ENCODE data around the gene SLC27A4. TPM values are rescaled to one million over a fixed set of nuclear protein-coding genes. Genes with fewer than 3 reads are reported as not detected.
A peak's percentile ranks its signal among the peaks of the same experiment; 100 is the strongest.

The SLC27A4 gene
- total RNA-seq, 2 experiments from 2014 or later: 14.2 to 16.0 TPM

DNA sequence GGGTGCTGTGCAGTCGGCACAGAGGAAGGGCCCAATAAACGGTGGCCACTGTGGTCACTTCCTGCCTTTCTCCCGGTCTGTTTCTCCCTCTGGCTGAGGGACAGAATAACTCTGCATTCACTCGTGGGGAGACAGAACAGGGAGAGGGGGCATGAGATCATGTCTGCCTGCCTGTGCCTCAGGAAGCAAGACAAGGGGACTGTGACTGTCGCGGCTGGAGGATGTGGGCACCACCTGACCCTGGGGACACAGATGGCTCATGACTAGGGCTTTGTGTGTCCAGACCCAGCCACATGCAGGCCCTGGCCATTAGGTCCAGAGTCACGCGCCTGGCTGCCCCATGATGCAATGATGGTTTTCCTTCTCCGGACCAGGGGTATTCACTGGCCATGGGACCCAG, 23.9 kb upstream of the SLC27A4 start:
- no peaks in the 10 kb centered on the region for H3K9me2 ChIP-seq (ENCODE audit: insufficient read depth, low read length)
- BruUV-seq (replicated peaks): no TSS peak
- intact Hi-C loops (cut with micrococcal nuclease; ENCODE audit: unreplicated experiment): no loop called here
- no peak overlapping the region for H3K4me3 ChIP-seq (ENCODE audit: low read depth, low read length, poor library complexity, severe bottlenecking)
- H3K27ac ChIP-seq (ENCODE audit: low read depth, low read length, poor library complexity, severe bottlenecking): no peak overlapping the region
- no peaks in the 10 kb centered on the region for H3K9me3 ChIP-seq (ENCODE audit: low read length)
- H3K79me2 ChIP-seq (ENCODE audit: insufficient read depth, low read depth, low read length): peaks cover 5% of the 10 kb centered on the region; the same call in 1 of the 2 replicates
- peaks cover 4% of the 10 kb centered on the region for H3K4me1 ChIP-seq (ENCODE audit: insufficient read depth, low read length, poor library complexity, severe bottlenecking)
- no peak overlapping the region for H2AFZ ChIP-seq (ENCODE audit: low read length)
- no peaks in the 10 kb centered on the region for H4K20me1 ChIP-seq (ENCODE audit: insufficient read depth, low read length)
- no peak for DNase-seq (ENCODE audit: low spot score)
- CTCF ChIA-PET (ENCODE audit: unreplicated experiment): no interaction called here
- POLR2A ChIA-PET: no interaction called here
- TF ChIP-seq, protein P1, sequence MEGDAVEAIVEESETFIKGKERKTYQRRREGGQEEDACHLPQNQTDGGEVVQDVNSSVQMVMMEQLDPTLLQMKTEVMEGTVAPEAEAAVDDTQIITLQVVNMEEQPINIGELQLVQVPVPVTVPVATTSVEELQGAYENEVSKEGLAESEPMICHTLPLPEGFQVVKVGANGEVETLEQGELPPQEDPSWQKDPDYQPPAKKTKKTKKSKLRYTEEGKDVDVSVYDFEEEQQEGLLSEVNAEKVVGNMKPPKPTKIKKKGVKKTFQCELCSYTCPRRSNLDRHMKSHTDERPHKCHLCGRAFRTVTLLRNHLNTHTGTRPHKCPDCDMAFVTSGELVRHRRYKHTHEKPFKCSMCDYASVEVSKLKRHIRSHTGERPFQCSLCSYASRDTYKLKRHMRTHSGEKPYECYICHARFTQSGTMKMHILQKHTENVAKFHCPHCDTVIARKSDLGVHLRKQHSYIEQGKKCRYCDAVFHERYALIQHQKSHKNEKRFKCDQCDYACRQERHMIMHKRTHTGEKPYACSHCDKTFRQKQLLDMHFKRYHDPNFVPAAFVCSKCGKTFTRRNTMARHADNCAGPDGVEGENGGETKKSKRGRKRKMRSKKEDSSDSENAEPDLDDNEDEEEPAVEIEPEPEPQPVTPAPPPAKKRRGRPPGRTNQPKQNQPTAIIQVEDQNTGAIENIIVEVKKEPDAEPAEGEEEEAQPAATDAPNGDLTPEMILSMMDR (conservative IDR thresholded peaks at IDR 0.05; ENCODE audit: low read length): no peak
- TF ChIP-seq EZH2phosphoT487 (IDR thresholded peaks at IDR 0.05; ENCODE audit: borderline replicate concordance, low read depth, low read length): no peak
- peaks cover 52% of the 10 kb centered on the region for H3K36me3 ChIP-seq (ENCODE audit: insufficient read depth, low read length)
- H3K4me2 ChIP-seq (ENCODE audit: low read length): no peak overlapping the region

DNA sequence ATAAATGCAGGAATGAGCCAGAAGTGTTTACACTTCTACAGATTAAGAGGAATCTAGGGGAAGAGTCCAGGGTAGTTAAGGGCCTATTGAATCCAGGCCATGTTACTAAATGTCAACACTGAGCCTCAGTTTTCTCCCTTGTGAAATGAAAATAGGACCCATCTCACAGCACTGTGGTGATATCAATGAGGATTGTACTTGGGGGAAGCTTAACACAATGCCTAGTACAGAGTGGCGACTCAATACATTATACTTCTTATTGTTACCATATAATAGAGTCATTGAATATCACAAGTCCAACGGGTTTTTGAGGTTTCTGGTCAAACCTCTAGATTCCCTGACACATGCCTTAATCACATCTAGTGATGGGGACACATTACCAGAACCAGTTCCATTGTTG, 22.7 kb upstream of the SLC27A4 start:
- Histone ChIP-seq H3K4me3 (ENCODE audit: low read depth, low read length, poor library complexity, severe bottlenecking) (no peak overlapping the region), H3K27ac (ENCODE audit: low read depth, low read length, poor library complexity, severe bottlenecking) (no peak overlapping the region), H3K4me1 (ENCODE audit: insufficient read depth, low read length, poor library complexity, severe bottlenecking) (peaks cover 8% of the 10 kb centered on the region), H2AFZ (ENCODE audit: low read length) (no peak overlapping the region), H3K79me2 (ENCODE audit: insufficient read depth, low read depth, low read length) (peaks cover 14% of the 10 kb centered on the region), H4K20me1 (ENCODE audit: insufficient read depth, low read length) (no peaks in the 10 kb centered on the region), H3K9me3 (ENCODE audit: low read length) (no peaks in the 10 kb centered on the region), H3K9me2 (ENCODE audit: insufficient read depth, low read length) (no peaks in the 10 kb centered on the region), H3K36me3 (ENCODE audit: insufficient read depth, low read length) (peaks cover 49% of the 10 kb centered on the region), H3K4me2 (ENCODE audit: low read length) (no peak overlapping the region)
- BruUV-seq (replicated peaks): no TSS peak
- TF ChIP-seq EZH2phosphoT487 (IDR thresholded peaks at IDR 0.05; ENCODE audit: borderline replicate concordance, low read depth, low read length): no peak
- TF ChIP-seq, protein P1 (conservative IDR thresholded peaks at IDR 0.05; ENCODE audit: low read length): no peak
- DNase-seq (ENCODE audit: low spot score): no peak
- intact Hi-C loops (cut with micrococcal nuclease; ENCODE audit: unreplicated experiment): no loop called here
- CTCF ChIA-PET (ENCODE audit: unreplicated experiment): no interaction called here
- POLR2A ChIA-PET: interaction anchor here (0.6 kb wide), 1 partner anchor 21 kb away, joined by 3 read pairs; no protein-coding TSS in a partner anchor

DNA sequence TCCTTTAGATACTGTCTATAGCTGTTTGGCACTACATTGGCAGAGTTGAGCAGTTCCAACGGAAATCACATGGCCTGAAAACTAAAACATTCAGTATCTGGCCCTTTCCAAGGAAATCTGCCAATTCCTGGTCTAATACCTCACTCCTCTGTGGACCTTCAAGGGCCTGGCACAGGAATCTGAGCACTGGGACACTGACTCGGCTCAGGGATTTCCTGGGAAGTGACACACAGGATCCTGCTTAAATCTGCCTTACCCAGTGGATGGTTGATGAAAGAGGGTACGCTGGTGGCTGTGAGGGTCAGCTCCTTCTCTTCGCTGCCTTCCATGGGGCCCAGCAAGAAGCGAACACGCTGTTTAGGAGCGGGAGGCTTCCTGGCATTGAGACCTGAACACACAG, 19.0 kb upstream of the SLC27A4 start:
- Histone ChIP-seq H2AFZ (ENCODE audit: low read length) (no peak overlapping the region), H3K9me3 (ENCODE audit: low read length) (no peaks in the 10 kb centered on the region), H3K79me2 (ENCODE audit: insufficient read depth, low read depth, low read length) (peaks cover 39% of the 10 kb centered on the region), H3K27ac (ENCODE audit: low read depth, low read length, poor library complexity, severe bottlenecking) (no peak overlapping the region), H3K9me2 (ENCODE audit: insufficient read depth, low read length) (no peaks in the 10 kb centered on the region), H3K4me2 (ENCODE audit: low read length) (peak overlapping the region; percentile 86), H3K4me3 (ENCODE audit: low read depth, low read length, poor library complexity, severe bottlenecking) (peak overlapping the region; percentile 81), H3K36me3 (ENCODE audit: insufficient read depth, low read length) (peaks cover 48% of the 10 kb centered on the region), H4K20me1 (ENCODE audit: insufficient read depth, low read length) (peaks cover 4% of the 10 kb centered on the region; the same call in 1 of the 2 replicates), H3K4me1 (ENCODE audit: insufficient read depth, low read length, poor library complexity, severe bottlenecking) (peaks cover 22% of the 10 kb centered on the region)
- intact Hi-C loops (cut with micrococcal nuclease; ENCODE audit: unreplicated experiment): loop anchor here (5.0 kb wide), 1 partner anchor 44 kb away; the partner anchor contains the start of genes GOLGA2 and SWI5
- BruUV-seq (replicated peaks): no TSS peak
- ChIA-PET POLR2A (interaction anchor here (1.0 kb wide), 1 partner anchor 16 kb away, joined by 3 read pairs; no protein-coding TSS in a partner anchor), CTCF (ENCODE audit: unreplicated experiment) (no interaction called here)
- DNase-seq (ENCODE audit: low spot score): no peak
- TF ChIP-seq EZH2phosphoT487 (IDR thresholded peaks at IDR 0.05; ENCODE audit: borderline replicate concordance, low read depth, low read length): no peak
- TF ChIP-seq, protein P1 (conservative IDR thresholded peaks at IDR 0.05; ENCODE audit: low read length): no peak
